ENCODE results near the gene SPP1. TPM values are rescaled to one million over a fixed set of nuclear protein-coding genes. Genes with fewer than 3 reads are reported as not detected.

SPP1 gene
- total RNA-seq, 1 experiment from 2014 or later: 4.1 TPM

DNA sequence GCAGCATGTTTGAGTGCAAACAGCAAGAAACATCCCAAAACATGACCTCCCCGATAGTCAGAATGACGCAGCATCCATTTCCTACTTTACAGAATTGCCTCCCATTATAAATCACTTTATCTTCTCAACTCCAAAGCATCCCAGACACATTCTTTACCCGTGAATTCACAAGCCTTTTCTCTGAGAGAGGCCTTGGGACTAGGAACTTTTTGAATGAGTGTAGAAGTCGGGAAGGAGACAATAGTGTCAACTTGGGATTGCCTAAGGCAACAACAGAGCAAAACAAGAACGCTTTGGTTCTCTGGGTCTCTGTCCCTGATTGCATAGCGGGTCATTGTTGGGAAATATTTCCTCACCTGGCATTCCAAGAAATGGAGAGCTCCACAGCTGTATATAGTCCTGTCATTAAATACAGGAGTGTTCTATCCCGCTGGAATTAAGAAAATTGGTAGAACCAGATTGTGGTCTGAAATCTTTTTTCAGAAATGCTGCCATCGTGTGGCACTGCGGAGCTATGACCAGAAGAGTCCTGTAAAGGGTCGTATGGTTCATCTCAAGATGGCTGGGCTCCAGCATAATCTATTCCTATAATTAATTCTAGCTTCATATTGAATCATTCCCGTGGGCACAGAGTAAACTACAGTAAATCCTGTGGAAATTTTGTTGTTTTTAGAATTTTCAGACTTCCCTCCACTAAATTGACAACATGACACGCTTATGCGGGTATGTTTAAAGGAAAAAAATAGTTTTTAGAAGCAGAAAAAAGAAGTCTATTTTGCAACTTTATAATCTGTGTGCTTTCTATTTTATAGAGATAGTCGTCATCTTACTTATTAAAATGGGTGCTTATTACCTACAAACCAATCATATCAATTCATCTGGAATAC, 2.0 kb upstream of the SPP1 start:
- no TSS peak for BruUV-seq (replicated peaks)

More for the DNA sequence above, 2.0 kb upstream of the SPP1 start:
- no peaks in the 10 kb centered on the region for H3K79me2 ChIP-seq (ENCODE audit: insufficient read depth, low read length)
- DNase-seq (ENCODE audit: low read depth, low spot score): peak; percentile 59
- peak overlapping the region; percentile 27 for H3K4me2 ChIP-seq (ENCODE audit: low read length)
- H3K9me3 ChIP-seq (ENCODE audit: control insufficient read depth in 1 of 2, insufficient read depth in 1 of 2, low read depth in 1 of 2, low read length in 2 of 2): no peaks in the 10 kb centered on the region
- no peak overlapping the region for H3K4me3 ChIP-seq (replicated peaks in 1 of 2; ENCODE audit: low read depth in 1 of 2, low read length in 2 of 2)
- H3K4me1 ChIP-seq (ENCODE audit: control insufficient read depth in 1 of 2, insufficient read depth in 2 of 2, low read length in 2 of 2): peaks cover 2 to 24% of the 10 kb centered on the region in 2 experiments; a peak in 3 of 4 replicates
- peak; percentile 79 for ATAC-seq
- no peaks in the 10 kb centered on the region for H4K20me1 ChIP-seq (ENCODE audit: insufficient read depth)
- H3K27ac ChIP-seq (ENCODE audit: low read depth, low read length): no peak overlapping the region
- H3K9me2 ChIP-seq (ENCODE audit: insufficient read depth): no peaks in the 10 kb centered on the region
- ChIA-PET CTCF (interaction anchor here (0.6 to 5.4 kb wide), 21 partner anchors 9 to 293 kb away, joined by 3 to 49 read pairs (median 5); no protein-coding TSS in a partner anchor), RAD21 (ENCODE audit: low non-redundant PET in 1 of 2, low total read pairs in 2 of 2, uncharacterized antibody in 2 of 2, unreplicated experiment in 2 of 2) (interaction anchor here (0.5 to 1.4 kb wide), 7 partner anchors 12 to 238 kb away, joined by 3 to 4 read pairs (median 3); no protein-coding TSS in a partner anchor), POLR2A (interaction anchor here (1.6 kb wide), 1 partner anchor 12 kb away, joined by 4 read pairs; no protein-coding TSS in a partner anchor)
- intact Hi-C loops (cut with micrococcal nuclease): loop anchor here (1.0 to 10.0 kb wide), 2 partner anchors 120 to 429 kb away; no protein-coding TSS in a partner anchor
- H2AFZ ChIP-seq (ENCODE audit: low read depth, low read length, poor library complexity, severe bottlenecking): peak overlapping the region; percentile 92
- no peaks in the 10 kb centered on the region for H3K36me3 ChIP-seq (ENCODE audit: control insufficient read depth in 1 of 2, insufficient read depth in 2 of 2, low read length in 2 of 2)
- H3K9ac ChIP-seq (ENCODE audit: low read length): no peak overlapping the region
- TF ChIP-seq ZFX (IDR thresholded peaks at IDR 0.05) (no peak), ELF1 (IDR thresholded peaks at IDR 0.05; ENCODE audit: borderline replicate concordance, low read depth) (no peak), SRF (IDR thresholded peaks at IDR 0.05; ENCODE audit: low read depth) (no peak), CBX3 (IDR thresholded peaks at IDR 0.05; ENCODE audit: low read depth) (no peak), EZH2 (IDR thresholded peaks at IDR 0.05) (no peak), YY1 (IDR thresholded peaks at IDR 0.05; ENCODE audit: extremely low read depth, insufficient replicate concordance, low read depth, low read length) (peak; percentile 73), RAD21 (IDR thresholded peaks at IDR 0.05; ENCODE audit: low read depth) (peak; percentile 79), EGR1 (IDR thresholded peaks at IDR 0.05; ENCODE audit: low read depth) (no peak), EZH2phosphoT487 (IDR thresholded peaks at IDR 0.05; ENCODE audit: borderline replicate concordance) (no peak), TCF7L2 (IDR thresholded peaks at IDR 0.05; ENCODE audit: borderline replicate concordance, extremely low read depth, insufficient read depth, insufficient read length) (no peak), POLR2AphosphoS5 (IDR thresholded peaks at IDR 0.05; ENCODE audit: low read depth, low read length) (no peak)
- TF ChIP-seq, protein P1, sequence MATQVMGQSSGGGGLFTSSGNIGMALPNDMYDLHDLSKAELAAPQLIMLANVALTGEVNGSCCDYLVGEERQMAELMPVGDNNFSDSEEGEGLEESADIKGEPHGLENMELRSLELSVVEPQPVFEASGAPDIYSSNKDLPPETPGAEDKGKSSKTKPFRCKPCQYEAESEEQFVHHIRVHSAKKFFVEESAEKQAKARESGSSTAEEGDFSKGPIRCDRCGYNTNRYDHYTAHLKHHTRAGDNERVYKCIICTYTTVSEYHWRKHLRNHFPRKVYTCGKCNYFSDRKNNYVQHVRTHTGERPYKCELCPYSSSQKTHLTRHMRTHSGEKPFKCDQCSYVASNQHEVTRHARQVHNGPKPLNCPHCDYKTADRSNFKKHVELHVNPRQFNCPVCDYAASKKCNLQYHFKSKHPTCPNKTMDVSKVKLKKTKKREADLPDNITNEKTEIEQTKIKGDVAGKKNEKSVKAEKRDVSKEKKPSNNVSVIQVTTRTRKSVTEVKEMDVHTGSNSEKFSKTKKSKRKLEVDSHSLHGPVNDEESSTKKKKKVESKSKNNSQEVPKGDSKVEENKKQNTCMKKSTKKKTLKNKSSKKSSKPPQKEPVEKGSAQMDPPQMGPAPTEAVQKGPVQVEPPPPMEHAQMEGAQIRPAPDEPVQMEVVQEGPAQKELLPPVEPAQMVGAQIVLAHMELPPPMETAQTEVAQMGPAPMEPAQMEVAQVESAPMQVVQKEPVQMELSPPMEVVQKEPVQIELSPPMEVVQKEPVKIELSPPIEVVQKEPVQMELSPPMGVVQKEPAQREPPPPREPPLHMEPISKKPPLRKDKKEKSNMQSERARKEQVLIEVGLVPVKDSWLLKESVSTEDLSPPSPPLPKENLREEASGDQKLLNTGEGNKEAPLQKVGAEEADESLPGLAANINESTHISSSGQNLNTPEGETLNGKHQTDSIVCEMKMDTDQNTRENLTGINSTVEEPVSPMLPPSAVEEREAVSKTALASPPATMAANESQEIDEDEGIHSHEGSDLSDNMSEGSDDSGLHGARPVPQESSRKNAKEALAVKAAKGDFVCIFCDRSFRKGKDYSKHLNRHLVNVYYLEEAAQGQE (IDR thresholded peaks at IDR 0.05; ENCODE audit: low read depth): no peak
- TF ChIP-seq, protein P2, sequence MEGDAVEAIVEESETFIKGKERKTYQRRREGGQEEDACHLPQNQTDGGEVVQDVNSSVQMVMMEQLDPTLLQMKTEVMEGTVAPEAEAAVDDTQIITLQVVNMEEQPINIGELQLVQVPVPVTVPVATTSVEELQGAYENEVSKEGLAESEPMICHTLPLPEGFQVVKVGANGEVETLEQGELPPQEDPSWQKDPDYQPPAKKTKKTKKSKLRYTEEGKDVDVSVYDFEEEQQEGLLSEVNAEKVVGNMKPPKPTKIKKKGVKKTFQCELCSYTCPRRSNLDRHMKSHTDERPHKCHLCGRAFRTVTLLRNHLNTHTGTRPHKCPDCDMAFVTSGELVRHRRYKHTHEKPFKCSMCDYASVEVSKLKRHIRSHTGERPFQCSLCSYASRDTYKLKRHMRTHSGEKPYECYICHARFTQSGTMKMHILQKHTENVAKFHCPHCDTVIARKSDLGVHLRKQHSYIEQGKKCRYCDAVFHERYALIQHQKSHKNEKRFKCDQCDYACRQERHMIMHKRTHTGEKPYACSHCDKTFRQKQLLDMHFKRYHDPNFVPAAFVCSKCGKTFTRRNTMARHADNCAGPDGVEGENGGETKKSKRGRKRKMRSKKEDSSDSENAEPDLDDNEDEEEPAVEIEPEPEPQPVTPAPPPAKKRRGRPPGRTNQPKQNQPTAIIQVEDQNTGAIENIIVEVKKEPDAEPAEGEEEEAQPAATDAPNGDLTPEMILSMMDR (IDR thresholded peaks at IDR 0.05 in 2 of 3, conservative IDR thresholded peaks at IDR 0.05 in 1 of 3; ENCODE audit: borderline replicate concordance in 1 of 3, insufficient read depth in 1 of 3, low read depth in 2 of 3, low read length in 2 of 3): peak; percentile 63 to 83 (median 74); a peak in 5 of 6 replicates
- TF ChIP-seq, protein P3, sequence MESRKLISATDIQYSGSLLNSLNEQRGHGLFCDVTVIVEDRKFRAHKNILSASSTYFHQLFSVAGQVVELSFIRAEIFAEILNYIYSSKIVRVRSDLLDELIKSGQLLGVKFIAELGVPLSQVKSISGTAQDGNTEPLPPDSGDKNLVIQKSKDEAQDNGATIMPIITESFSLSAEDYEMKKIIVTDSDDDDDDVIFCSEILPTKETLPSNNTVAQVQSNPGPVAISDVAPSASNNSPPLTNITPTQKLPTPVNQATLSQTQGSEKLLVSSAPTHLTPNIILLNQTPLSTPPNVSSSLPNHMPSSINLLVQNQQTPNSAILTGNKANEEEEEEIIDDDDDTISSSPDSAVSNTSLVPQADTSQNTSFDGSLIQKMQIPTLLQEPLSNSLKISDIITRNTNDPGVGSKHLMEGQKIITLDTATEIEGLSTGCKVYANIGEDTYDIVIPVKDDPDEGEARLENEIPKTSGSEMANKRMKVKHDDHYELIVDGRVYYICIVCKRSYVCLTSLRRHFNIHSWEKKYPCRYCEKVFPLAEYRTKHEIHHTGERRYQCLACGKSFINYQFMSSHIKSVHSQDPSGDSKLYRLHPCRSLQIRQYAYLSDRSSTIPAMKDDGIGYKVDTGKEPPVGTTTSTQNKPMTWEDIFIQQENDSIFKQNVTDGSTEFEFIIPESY (IDR thresholded peaks at IDR 0.05; ENCODE audit: extremely low read depth, insufficient replicate concordance, low read length): no peak
- TF ChIP-seq, protein P4, sequence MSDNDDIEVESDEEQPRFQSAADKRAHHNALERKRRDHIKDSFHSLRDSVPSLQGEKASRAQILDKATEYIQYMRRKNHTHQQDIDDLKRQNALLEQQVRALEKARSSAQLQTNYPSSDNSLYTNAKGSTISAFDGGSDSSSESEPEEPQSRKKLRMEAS (IDR thresholded peaks at IDR 0.05): no peak
- H3K27me3 ChIP-seq (ENCODE audit: insufficient read depth, low read length): no peaks in the 10 kb centered on the region
